Stomach smooth muscle (tissue), 2 donors: ENCODE data around the gene CSTF3.
A peak's percentile ranks its signal among the peaks of the same experiment; 100 is the strongest.

ENCODE experiments used
- H3K27ac ChIP-seq: one replicate; pipeline ENCODE4 v1.7.0; 2013; ENCODE audit warnings: mild to moderate bottlenecking, low read length, inconsistent platforms
- H3K27me3 ChIP-seq, 2 donors: one replicate each; pipeline ENCODE4 v1.7.0; 2013; ENCODE audit warnings: low read length in 2 of 2; ENCODE audit not compliant: insufficient read depth in 2 of 2, control insufficient read depth in 1 of 2
- H3K36me3 ChIP-seq, 2 donors: one replicate each; pipeline ENCODE4 v1.7.0; 2013; ENCODE audit warnings: low read length in 2 of 2; ENCODE audit not compliant: control insufficient read depth in 2 of 2, insufficient read depth in 2 of 2
- H3K4me1 ChIP-seq: one replicate; pipeline ENCODE4 v1.7.0; 2013; ENCODE audit warnings: low read length; ENCODE audit not compliant: control insufficient read depth, insufficient read depth
- H3K4me3 ChIP-seq, 2 donors: one replicate each; pipeline ENCODE4 v1.7.0; 2013; ENCODE audit warnings: low read length in 2 of 2
- H3K9ac ChIP-seq, 2 donors: one replicate each; pipeline ENCODE4 v1.7.0; 2013; ENCODE audit warnings: low read length in 2 of 2, mild to moderate bottlenecking in 1 of 2
- H3K9me3 ChIP-seq, 2 donors: one replicate each; pipeline ENCODE4 v1.7.0; 2013; ENCODE audit warnings: low read length in 2 of 2; ENCODE audit not compliant: control insufficient read depth in 2 of 2
- donor health status: healthy.
- donor health status: Pancreatic carcinoma.

Gene CSTF3

GRCh38 chr11:33043221-33043830 lies 118.0 kb downstream of the CSTF3 start:
- Histone ChIP-seq H3K27ac (no peak overlapping the region), H3K27me3 (no peaks in the 10 kb centered on the region), H3K9me3 (no peaks in the 10 kb centered on the region), H3K9ac (no peak overlapping the region), H3K36me3 (peaks cover 7 to 11% of the 10 kb centered on the region in 2 donors), H3K4me3 (no peak overlapping the region), H3K4me1 (peaks cover 10% of the 10 kb centered on the region)

- H3K27me3 ChIP-seq = no peaks in the 10 kb centered on the region
- H3K36me3 ChIP-seq = peaks cover 4 to 5% of the 10 kb centered on the region in 2 donors
- H3K27ac ChIP-seq = peak overlapping the region; percentile 97
- no peaks in the 10 kb centered on the region for H3K9me3 ChIP-seq
- H3K4me1 ChIP-seq = peaks cover 10% of the 10 kb centered on the region
- peak overlapping the region; percentile 74 to 96 for H3K9ac ChIP-seq
- H3K4me3 ChIP-seq = peak overlapping the region; percentile 68 to 92
Observed at GRCh38 chr11:33040862-33041453, 120.3 kb downstream of the CSTF3 start.

GRCh38 chr11:33040033-33040861 lies 121.0 kb downstream of the CSTF3 start:
- Histone ChIP-seq H3K4me1 (peaks cover 10% of the 10 kb centered on the region), H3K4me3 (peak overlapping the region; percentile 68 to 92), H3K27me3 (no peaks in the 10 kb centered on the region), H3K36me3 (peaks cover 2 to 4% of the 10 kb centered on the region in 2 donors), H3K27ac (peak overlapping the region; percentile 97), H3K9me3 (no peaks in the 10 kb centered on the region), H3K9ac (peak overlapping the region; percentile 74 to 96)

GRCh38 chr11:33039274-33040032 lies 121.8 kb downstream of the CSTF3 start, which contains the start of gene TCP11L1:
Gene TCP11L1, plus strand, starts transcription at chr11:33039572. Its CDS starts 4,202 bp downstream, at chr11:33043774.
- peak within 1 kb of the TSS; percentile 68 to 92 for H3K4me3 ChIP-seq
- peaks cover 10% of the 10 kb centered on the region for H3K4me1 ChIP-seq
- no peaks in the 10 kb centered on the region for H3K27me3 ChIP-seq
- H3K9ac ChIP-seq = peak within 1 kb of the TSS; percentile 74 to 96
- H3K9me3 ChIP-seq = no peaks in the 10 kb centered on the region
- peaks cover 2 to 4% of the 10 kb centered on the region in 2 donors for H3K36me3 ChIP-seq
- peak within 1 kb of the TSS; percentile 97 for H3K27ac ChIP-seq

DNA sequence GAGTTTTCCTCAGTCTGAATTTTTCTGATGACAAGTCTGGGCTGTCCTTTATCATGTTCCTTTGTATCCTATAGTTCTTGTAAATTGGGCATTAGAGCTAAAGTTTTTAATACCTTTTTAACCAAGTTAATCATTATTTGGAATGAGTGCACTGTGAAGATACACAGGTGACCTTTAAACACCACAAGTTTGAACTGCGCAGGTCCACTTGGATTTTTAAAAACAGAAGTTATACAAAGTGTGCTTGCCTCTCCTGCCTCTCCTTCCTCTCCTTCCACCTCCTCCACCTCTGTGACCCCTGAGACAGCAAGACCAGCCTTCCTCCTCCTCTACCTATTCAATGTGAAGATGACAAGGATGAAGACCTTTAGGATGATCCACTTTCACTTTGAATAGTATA lies 126.3 kb downstream of the CSTF3 start:
- Histone ChIP-seq H3K9me3 (no peaks in the 10 kb centered on the region), H3K27me3 (no peaks in the 10 kb centered on the region), H3K9ac (no peak overlapping the region), H3K4me3 (no peak overlapping the region), H3K27ac (no peak overlapping the region), H3K36me3 (no peaks in the 10 kb centered on the region), H3K4me1 (no peaks in the 10 kb centered on the region)
